ENCODE measurements around the gene TIAM2.

Gene TIAM2

GRCh38 chr6:155186052-155186658 lies 191.0 kb downstream of the TIAM2 start:
- TF ChIP-seq POLR2A (IDR thresholded peaks at IDR 0.05; ENCODE audit: low read length) (no peak), GATA1 (IDR thresholded peaks at IDR 0.05; ENCODE audit: low read depth, low read length) (no peak)
- DNase-seq = no peak

- TF ChIP-seq GATA1 (IDR thresholded peaks at IDR 0.05; ENCODE audit: low read depth, low read length) (no peak), POLR2A (IDR thresholded peaks at IDR 0.05; ENCODE audit: low read length) (no peak)
- no peak for DNase-seq
Measured at GRCh38 chr6:155187106-155187505, 192.0 kb downstream of the TIAM2 start.

GRCh38 chr6:155187994-155188706 lies 193.0 kb downstream of the TIAM2 start:
- DNase-seq = no peak
- no peak for TF ChIP-seq POLR2A (IDR thresholded peaks at IDR 0.05; ENCODE audit: low read length)
- no peak for TF ChIP-seq GATA1 (IDR thresholded peaks at IDR 0.05; ENCODE audit: low read depth, low read length)

GRCh38 chr6:155188707-155189496 lies 193.8 kb downstream of the TIAM2 start:
- DNase-seq = no peak
- TF ChIP-seq POLR2A (IDR thresholded peaks at IDR 0.05; ENCODE audit: low read length) (no peak), GATA1 (IDR thresholded peaks at IDR 0.05; ENCODE audit: low read depth, low read length) (no peak)

GRCh38 chr6:155190677-155191076 lies 195.6 kb downstream of the TIAM2 start:
- TF ChIP-seq POLR2A (IDR thresholded peaks at IDR 0.05; ENCODE audit: low read length) = no peak
- no peak for TF ChIP-seq GATA1 (IDR thresholded peaks at IDR 0.05; ENCODE audit: low read depth, low read length)
- DNase-seq = no peak

GRCh38 chr6:155193526-155193925 lies 198.4 kb downstream of the TIAM2 start:
- TF ChIP-seq GATA1 (IDR thresholded peaks at IDR 0.05; ENCODE audit: low read depth, low read length) (no peak), POLR2A (IDR thresholded peaks at IDR 0.05; ENCODE audit: low read length) (no peak)
- no peak for DNase-seq

- no peak for DNase-seq
- no peak for TF ChIP-seq GATA1 (IDR thresholded peaks at IDR 0.05; ENCODE audit: low read depth, low read length)
- TF ChIP-seq POLR2A (IDR thresholded peaks at IDR 0.05; ENCODE audit: low read length) = no peak
Measured at GRCh38 chr6:155194399-155194798, 199.3 kb downstream of the TIAM2 start.

GRCh38 chr6:155195903-155196302 lies 200.8 kb downstream of the TIAM2 start:
- no peak for DNase-seq
- TF ChIP-seq POLR2A (IDR thresholded peaks at IDR 0.05; ENCODE audit: low read length) (no peak), GATA1 (IDR thresholded peaks at IDR 0.05; ENCODE audit: low read depth, low read length) (no peak)

GRCh38 chr6:155196911-155197310 lies 201.8 kb downstream of the TIAM2 start:
- no peak for DNase-seq

GRCh38 chr6:155197932-155198331 lies 202.8 kb downstream of the TIAM2 start:
- no peak for TF ChIP-seq GATA1 (IDR thresholded peaks at IDR 0.05; ENCODE audit: low read depth, low read length)
- no peak for TF ChIP-seq POLR2A (IDR thresholded peaks at IDR 0.05; ENCODE audit: low read length)
- no peak for DNase-seq

More at GRCh38 chr6:155196911-155197310, 201.8 kb downstream of the TIAM2 start:
- TF ChIP-seq GATA1 (IDR thresholded peaks at IDR 0.05; ENCODE audit: low read depth, low read length) (no peak), POLR2A (IDR thresholded peaks at IDR 0.05; ENCODE audit: low read length) (no peak)

GRCh38 chr6:155200012-155200411 lies 204.9 kb downstream of the TIAM2 start:
- no peak for DNase-seq

GRCh38 chr6:155201461-155202226 lies 206.5 kb downstream of the TIAM2 start:
- no peak for DNase-seq
- TF ChIP-seq POLR2A (IDR thresholded peaks at IDR 0.05; ENCODE audit: low read length) (no peak), GATA1 (IDR thresholded peaks at IDR 0.05; ENCODE audit: low read depth, low read length) (no peak)

More at GRCh38 chr6:155200012-155200411, 204.9 kb downstream of the TIAM2 start:
- no peak for TF ChIP-seq POLR2A (IDR thresholded peaks at IDR 0.05; ENCODE audit: low read length)
- TF ChIP-seq GATA1 (IDR thresholded peaks at IDR 0.05; ENCODE audit: low read depth, low read length) = no peak

- TF ChIP-seq GATA1 (IDR thresholded peaks at IDR 0.05; ENCODE audit: low read depth, low read length) (no peak), POLR2A (IDR thresholded peaks at IDR 0.05; ENCODE audit: low read length) (no peak)
- DNase-seq = no peak
Measured at GRCh38 chr6:155207223-155207622, 212.1 kb downstream of the TIAM2 start.

Data from erythroblast (primary cell).